Keratinocyte (primary cell): ENCODE data around the gene MAVS. TPM values are rescaled to one million over a fixed set of nuclear protein-coding genes. Genes with fewer than 3 reads are reported as not detected.

Source experiments
- DNase-seq: peaks from one replicate; pipeline ENCODE4 v3.0.0-alpha.2; 2011; ENCODE audit warnings: low read depth, missing footprints, low spot score
- FAIRE-seq: peaks from 2 replicates; lab custom pipeline; 2011; peaks lifted over from hg19 to GRCh38; lab: Jason Lieb, UNC
- H2AFZ ChIP-seq: 2 replicates; pipeline ENCODE4 v1.6.0; 2012; ENCODE audit warnings: low read length, control low read depth, inconsistent platforms; ENCODE audit not compliant: control insufficient read depth
- H3K27ac ChIP-seq: 2 replicates; pipeline ENCODE4 v1.5.1; 2011; ENCODE audit warnings: low read length; ENCODE audit not compliant: control insufficient read depth, insufficient read depth
- H3K27me3 ChIP-seq: 3 replicates; pipeline ENCODE4 v1.6.0; 2011; ENCODE audit warnings: low read length; ENCODE audit not compliant: control insufficient read depth, insufficient read depth; ENCODE audit errors: extremely low read depth
- H3K36me3 ChIP-seq, 2 experiments: 2 replicates in 1 of 2; 3 replicates in 1 of 2; pipeline ENCODE4 v1.5.1; 2011; ENCODE audit warnings: low read length in 2 of 2, mild to moderate bottlenecking in 1 of 2; ENCODE audit not compliant: control insufficient read depth in 2 of 2, insufficient read depth in 2 of 2; ENCODE audit errors: extremely low read depth in 1 of 2
- H3K4me1 ChIP-seq: 3 replicates; pipeline ENCODE4 v1.5.1; 2011; ENCODE audit warnings: low read length; ENCODE audit not compliant: control insufficient read depth, insufficient read depth; ENCODE audit errors: extremely low read depth
- H3K4me2 ChIP-seq: 3 replicates; pipeline ENCODE4 v1.6.0; 2011; ENCODE audit warnings: low read depth, low read length; ENCODE audit not compliant: control insufficient read depth, insufficient read depth; ENCODE audit errors: extremely low read depth
- H3K4me3 ChIP-seq, 3 experiments: fragments of 200-600 bp in 1 of 3; sonication (generic) in 1 of 3; 2 replicates in 2 of 3; 3 replicates in 1 of 3; pipeline ENCODE4 v1.5.1; 2011 to 2016; ENCODE audit warnings: low read length in 3 of 3, mild to moderate bottlenecking in 3 of 3, control low read depth in 2 of 3, inconsistent platforms in 1 of 3, low read depth in 1 of 3, mixed read lengths in 1 of 3, mixed run types in 1 of 3, moderate library complexity in 1 of 3; ENCODE audit not compliant: control insufficient read depth in 2 of 3, insufficient read depth in 2 of 3; ENCODE audit errors: extremely low read depth in 1 of 3
- H3K79me2 ChIP-seq: 2 replicates; pipeline ENCODE4 v1.6.0; 2012; ENCODE audit warnings: low read length; ENCODE audit not compliant: control insufficient read depth, insufficient read depth
- H3K9ac ChIP-seq: 3 replicates; pipeline ENCODE4 v1.6.0; 2011; ENCODE audit warnings: low read length; ENCODE audit not compliant: control insufficient read depth, insufficient read depth; ENCODE audit errors: extremely low read depth
- H3K9me1 ChIP-seq: 3 replicates; pipeline ENCODE4 v1.6.0; 2011; ENCODE audit warnings: low read length; ENCODE audit not compliant: control insufficient read depth, insufficient read depth; ENCODE audit errors: extremely low read depth
- H3K9me3 ChIP-seq: 2 replicates; pipeline ENCODE4 v1.5.1; 2012; ENCODE audit warnings: low read depth, low read length; ENCODE audit not compliant: control insufficient read depth
- H4K20me1 ChIP-seq: 3 replicates; pipeline ENCODE4 v1.6.0; 2011; ENCODE audit warnings: low read length; ENCODE audit not compliant: control insufficient read depth, insufficient read depth; ENCODE audit errors: extremely low read depth
- CTCF ChIP-seq, 3 experiments: IDR thresholded peaks in 1 of 3; conservative IDR thresholded peaks in 1 of 3; optimal IDR thresholded peaks in 1 of 3; 2 replicates in 2 of 3; 3 replicates in 1 of 3; pipeline versions ENCODE3 to v1.5.1; 2011; ENCODE audit warnings: low read length in 3 of 3, mild to moderate bottlenecking in 3 of 3, moderate library complexity in 2 of 3, control low read depth in 1 of 3, inconsistent platforms in 1 of 3; ENCODE audit not compliant: insufficient read depth in 2 of 3; ENCODE audit errors: extremely low read depth in 1 of 3
- EZH2 ChIP-seq: IDR thresholded peaks from one replicate; pipeline ENCODE4 v1.6.1; 2012; ENCODE audit warnings: inconsistent platforms, mild to moderate bottlenecking, low read length, moderate library complexity
- dilution Hi-C: fragments of 300-500 bp; cut with MboI; formaldehyde crosslinking; loops from one replicate; pipeline ENCODE4 v1.7.0; 2020; ENCODE audit warnings: low sequenced_read_pairs; ENCODE audit not compliant: extremely low pct_ligation_motif_present
- polyA plus RNA-seq, 5 experiments: library from polyadenylated mRNA; depleted of rRNA in 3 of 5; stranded (reverse) in 3 of 5; stranded (forward) in 1 of 5; unstranded in 1 of 5; fragments of >200 nt; gene quantifications; 1 replicate in 1 of 5; 2 replicates in 3 of 5; 3 replicates in 1 of 5; pipeline versions ENCODE4 v1.2.1 to v1.2.3, GENCODE V29; 2011 to 2012; ENCODE audit warnings: missing spikeins in 2 of 5, low read depth in 1 of 5, low replicate concordance in 1 of 5

The MAVS gene
- polyA plus RNA-seq, 1 donor (not counting 4 experiments of a cell fraction or from before 2014, with no cell fraction given): 15.1 TPM

GRCh38 chr20:3873507-3873906 lies 26.9 kb downstream of the MAVS start:
- H3K4me3 ChIP-seq: no peak overlapping the region
- FAIRE-seq (no peak), DNase-seq (no peak)
- H3K4me1 ChIP-seq: no peaks in the 10 kb centered on the region
- TF ChIP-seq CTCF (optimal IDR thresholded peaks at IDR 0.05 in 1 of 3, IDR thresholded peaks at IDR 0.05 in 1 of 3, conservative IDR thresholded peaks at IDR 0.05 in 1 of 3; ENCODE audit: extremely low read depth in 1 of 3, insufficient read depth in 2 of 3, low read length in 3 of 3): no peak
- no peak for TF ChIP-seq EZH2
- H3K79me2 ChIP-seq: no peaks in the 10 kb centered on the region
- dilution Hi-C loops: no loop called here
- H4K20me1 ChIP-seq: no peaks in the 10 kb centered on the region
- H3K9me1 ChIP-seq: no peaks in the 10 kb centered on the region
- no peak overlapping the region for H3K27ac ChIP-seq
- no peak overlapping the region for H3K4me2 ChIP-seq
- no peak overlapping the region for H2AFZ ChIP-seq
- H3K36me3 ChIP-seq: peaks cover 7 to 9% of the 10 kb centered on the region in 2 experiments
- H3K27me3 ChIP-seq: no peaks in the 10 kb centered on the region
- no peaks in the 10 kb centered on the region for H3K9me3 ChIP-seq
- no peak overlapping the region for H3K9ac ChIP-seq

DNA sequence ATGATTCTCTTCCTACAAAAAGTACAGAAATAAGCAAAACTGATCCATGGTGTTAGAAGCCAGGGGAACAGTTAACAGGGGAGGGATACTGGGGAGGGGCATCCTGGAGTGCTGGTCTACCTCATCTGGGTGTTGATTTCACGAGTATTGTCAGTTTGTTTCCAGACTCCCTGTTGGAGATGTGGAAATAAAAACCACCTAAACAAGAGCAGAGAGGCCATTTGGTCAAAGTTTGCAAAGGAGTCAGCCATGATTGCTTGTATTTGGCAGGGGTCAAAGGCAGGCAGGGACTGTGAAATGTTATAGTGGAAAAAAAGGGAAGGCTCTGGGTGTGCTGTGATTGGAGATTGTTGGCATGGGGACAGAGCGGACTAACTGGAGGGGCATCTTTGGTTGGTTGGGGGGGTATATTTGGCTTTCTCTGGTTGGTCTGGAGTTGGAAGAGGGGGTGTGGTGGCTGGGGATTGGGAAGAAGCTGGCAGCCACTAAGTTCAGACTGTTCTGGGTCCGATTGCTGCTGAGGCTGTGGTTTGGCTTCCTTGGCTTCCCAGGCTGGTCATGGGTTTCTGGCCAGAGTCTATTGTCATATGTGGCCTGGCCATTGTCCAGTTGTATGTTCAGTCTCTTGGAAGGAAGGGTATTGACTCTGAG lies 27.7 kb downstream of the MAVS start:
- Histone ChIP-seq H3K4me3 (no peak overlapping the region), H3K27ac (no peak overlapping the region), H2AFZ (no peak overlapping the region), H4K20me1 (no peaks in the 10 kb centered on the region), H3K9ac (no peak overlapping the region), H3K4me1 (no peaks in the 10 kb centered on the region), H3K9me1 (no peaks in the 10 kb centered on the region), H3K9me3 (no peaks in the 10 kb centered on the region), H3K27me3 (no peaks in the 10 kb centered on the region), H3K79me2 (no peaks in the 10 kb centered on the region), H3K36me3 (peaks cover 9 to 10% of the 10 kb centered on the region in 2 experiments), H3K4me2 (no peak overlapping the region)
- TF ChIP-seq CTCF (optimal IDR thresholded peaks at IDR 0.05 in 1 of 3, IDR thresholded peaks at IDR 0.05 in 1 of 3, conservative IDR thresholded peaks at IDR 0.05 in 1 of 3; ENCODE audit: extremely low read depth in 1 of 3, insufficient read depth in 2 of 3, low read length in 3 of 3): no peak
- no peak for TF ChIP-seq EZH2
- dilution Hi-C loops: no loop called here
- DNase-seq (no peak), FAIRE-seq (no peak)
